ENCODE measurements around the gene CDH19. TPM values are rescaled to one million over a fixed set of nuclear protein-coding genes. Genes with fewer than 3 reads are reported as not detected.

CDH19 gene, protein sequence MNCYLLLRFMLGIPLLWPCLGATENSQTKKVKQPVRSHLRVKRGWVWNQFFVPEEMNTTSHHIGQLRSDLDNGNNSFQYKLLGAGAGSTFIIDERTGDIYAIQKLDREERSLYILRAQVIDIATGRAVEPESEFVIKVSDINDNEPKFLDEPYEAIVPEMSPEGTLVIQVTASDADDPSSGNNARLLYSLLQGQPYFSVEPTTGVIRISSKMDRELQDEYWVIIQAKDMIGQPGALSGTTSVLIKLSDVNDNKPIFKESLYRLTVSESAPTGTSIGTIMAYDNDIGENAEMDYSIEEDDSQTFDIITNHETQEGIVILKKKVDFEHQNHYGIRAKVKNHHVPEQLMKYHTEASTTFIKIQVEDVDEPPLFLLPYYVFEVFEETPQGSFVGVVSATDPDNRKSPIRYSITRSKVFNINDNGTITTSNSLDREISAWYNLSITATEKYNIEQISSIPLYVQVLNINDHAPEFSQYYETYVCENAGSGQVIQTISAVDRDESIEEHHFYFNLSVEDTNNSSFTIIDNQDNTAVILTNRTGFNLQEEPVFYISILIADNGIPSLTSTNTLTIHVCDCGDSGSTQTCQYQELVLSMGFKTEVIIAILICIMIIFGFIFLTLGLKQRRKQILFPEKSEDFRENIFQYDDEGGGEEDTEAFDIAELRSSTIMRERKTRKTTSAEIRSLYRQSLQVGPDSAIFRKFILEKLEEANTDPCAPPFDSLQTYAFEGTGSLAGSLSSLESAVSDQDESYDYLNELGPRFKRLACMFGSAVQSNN
- total RNA-seq (2021), result not detected in 2 replicates
- Bru-seq, nascent RNA, result percentile 1 among the genes with signal in this experiment
- BruChase-seq, experiment 1, labeled RNA remaining after a 2-hour chase, result not detected
- BruChase-seq, experiment 2, labeled RNA remaining after a 6-hour chase, result not detected
- long read RNA-seq, result 0 reads

DNA sequence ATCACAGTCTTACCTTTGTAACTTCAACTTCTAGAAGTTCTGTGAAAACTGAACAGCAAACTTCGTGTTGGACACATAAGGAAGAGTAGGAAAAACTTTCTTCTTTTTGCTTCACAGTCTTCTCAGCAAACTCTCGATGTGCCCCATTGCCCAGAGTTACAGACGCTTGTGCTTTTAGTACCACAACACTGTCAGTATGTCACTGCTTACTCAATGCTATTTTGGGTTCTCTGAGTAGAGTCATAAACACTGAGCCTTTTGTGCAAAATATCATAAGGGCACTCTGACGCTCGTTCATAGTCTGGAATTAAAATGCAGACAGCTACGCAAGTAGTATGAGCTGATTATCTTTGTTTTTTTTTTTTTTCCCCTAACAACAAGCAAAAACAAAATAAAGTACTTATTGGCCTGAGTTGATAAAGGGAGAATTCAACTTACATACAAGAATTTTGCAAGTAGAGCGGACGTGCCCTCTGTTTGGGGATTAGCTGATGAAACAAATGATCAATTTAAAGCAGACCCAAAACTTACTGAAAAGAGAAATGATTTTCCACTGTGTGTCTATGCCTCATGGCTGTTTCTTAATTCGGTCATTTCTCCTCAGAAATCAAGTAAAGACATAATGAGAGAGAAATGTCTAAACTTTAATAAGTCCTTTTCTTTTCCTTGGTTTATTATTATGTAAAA lies at the start of gene CDH19:
TSS of gene CDH19 (minus strand) at position 150 of the 687 bp plus-strand sequence. CDS start 31,886 bp downstream, outside the sequence.
- Histone ChIP-seq H3K27me3 (replicated peaks; ENCODE audit: insufficient read depth, low read depth, low read length, poor library complexity) (no peaks in the 10 kb centered on the region), H3K9me3 (ENCODE audit: low read depth, low read length, poor library complexity, severe bottlenecking) (no peaks in the 10 kb centered on the region), H3K4me1 (ENCODE audit: insufficient read depth, low read length, poor library complexity, severe bottlenecking) (no peaks in the 10 kb centered on the region), H3K27ac (ENCODE audit: low read depth, low read length, poor library complexity, severe bottlenecking) (no peak within 1 kb of the TSS), H3K36me3 (ENCODE audit: insufficient read depth, low read length, poor library complexity, severe bottlenecking) (no peaks in the 10 kb centered on the region), H3K4me3 (ENCODE audit: low read depth, low read length, poor library complexity, severe bottlenecking) (no peak within 1 kb of the TSS)
- intact Hi-C loops (cut with micrococcal nuclease; ENCODE audit: unreplicated experiment), result no loop called here
- DNase-seq (ENCODE audit: low spot score), result no peak
- ChIA-PET CTCF (no interaction called here), POLR2A (ENCODE audit: low non-redundant PET) (no interaction called here)
- no TSS peak for BruUV-seq (replicated peaks)
- TF ChIP-seq EZH2 (IDR thresholded peaks at IDR 0.05; ENCODE audit: borderline replicate concordance, low read depth, low read length, poor library complexity, severe bottlenecking), result no peak
- TF ChIP-seq, protein P1, sequence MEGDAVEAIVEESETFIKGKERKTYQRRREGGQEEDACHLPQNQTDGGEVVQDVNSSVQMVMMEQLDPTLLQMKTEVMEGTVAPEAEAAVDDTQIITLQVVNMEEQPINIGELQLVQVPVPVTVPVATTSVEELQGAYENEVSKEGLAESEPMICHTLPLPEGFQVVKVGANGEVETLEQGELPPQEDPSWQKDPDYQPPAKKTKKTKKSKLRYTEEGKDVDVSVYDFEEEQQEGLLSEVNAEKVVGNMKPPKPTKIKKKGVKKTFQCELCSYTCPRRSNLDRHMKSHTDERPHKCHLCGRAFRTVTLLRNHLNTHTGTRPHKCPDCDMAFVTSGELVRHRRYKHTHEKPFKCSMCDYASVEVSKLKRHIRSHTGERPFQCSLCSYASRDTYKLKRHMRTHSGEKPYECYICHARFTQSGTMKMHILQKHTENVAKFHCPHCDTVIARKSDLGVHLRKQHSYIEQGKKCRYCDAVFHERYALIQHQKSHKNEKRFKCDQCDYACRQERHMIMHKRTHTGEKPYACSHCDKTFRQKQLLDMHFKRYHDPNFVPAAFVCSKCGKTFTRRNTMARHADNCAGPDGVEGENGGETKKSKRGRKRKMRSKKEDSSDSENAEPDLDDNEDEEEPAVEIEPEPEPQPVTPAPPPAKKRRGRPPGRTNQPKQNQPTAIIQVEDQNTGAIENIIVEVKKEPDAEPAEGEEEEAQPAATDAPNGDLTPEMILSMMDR (conservative IDR thresholded peaks at IDR 0.05; ENCODE audit: low read depth, low read length), result no peak

DNA sequence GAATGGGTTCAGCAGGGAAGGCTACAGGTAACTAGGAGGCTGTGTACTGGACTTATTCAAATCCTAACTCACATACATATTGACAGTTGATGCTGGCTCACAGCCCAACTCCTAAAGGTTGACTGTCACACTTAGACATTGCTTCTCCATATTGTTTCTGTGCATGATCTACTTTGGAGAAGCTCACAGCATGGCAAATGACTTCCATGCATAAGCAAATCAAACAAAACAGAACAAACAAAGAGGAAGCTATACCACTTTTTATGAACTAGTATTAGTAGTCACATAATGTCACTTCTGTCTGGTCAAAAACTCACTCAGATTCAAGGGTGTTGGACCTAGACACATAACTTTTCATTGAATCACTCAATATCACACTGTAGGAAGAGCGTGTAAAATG lies 43.8 kb upstream of the CDH19 start:
- BruUV-seq (replicated peaks), result no TSS peak
- no peak for DNase-seq (ENCODE audit: low spot score)
- Histone ChIP-seq H3K9me3 (ENCODE audit: low read depth, low read length, poor library complexity, severe bottlenecking) (no peaks in the 10 kb centered on the region), H3K36me3 (ENCODE audit: insufficient read depth, low read length, poor library complexity, severe bottlenecking) (no peaks in the 10 kb centered on the region), H3K4me3 (ENCODE audit: low read depth, low read length, poor library complexity, severe bottlenecking) (no peak overlapping the region), H3K4me1 (ENCODE audit: insufficient read depth, low read length, poor library complexity, severe bottlenecking) (no peaks in the 10 kb centered on the region), H3K27ac (ENCODE audit: low read depth, low read length, poor library complexity, severe bottlenecking) (no peak overlapping the region), H3K27me3 (replicated peaks; ENCODE audit: insufficient read depth, low read depth, low read length, poor library complexity) (no peaks in the 10 kb centered on the region)
- intact Hi-C loops (cut with micrococcal nuclease; ENCODE audit: unreplicated experiment), result no loop called here
- ChIA-PET POLR2A (ENCODE audit: low non-redundant PET) (no interaction called here), CTCF (no interaction called here)
- TF ChIP-seq EZH2 (IDR thresholded peaks at IDR 0.05; ENCODE audit: borderline replicate concordance, low read depth, low read length, poor library complexity, severe bottlenecking), result no peak
- TF ChIP-seq, protein P1 (conservative IDR thresholded peaks at IDR 0.05; ENCODE audit: low read depth, low read length), result no peak

DNA sequence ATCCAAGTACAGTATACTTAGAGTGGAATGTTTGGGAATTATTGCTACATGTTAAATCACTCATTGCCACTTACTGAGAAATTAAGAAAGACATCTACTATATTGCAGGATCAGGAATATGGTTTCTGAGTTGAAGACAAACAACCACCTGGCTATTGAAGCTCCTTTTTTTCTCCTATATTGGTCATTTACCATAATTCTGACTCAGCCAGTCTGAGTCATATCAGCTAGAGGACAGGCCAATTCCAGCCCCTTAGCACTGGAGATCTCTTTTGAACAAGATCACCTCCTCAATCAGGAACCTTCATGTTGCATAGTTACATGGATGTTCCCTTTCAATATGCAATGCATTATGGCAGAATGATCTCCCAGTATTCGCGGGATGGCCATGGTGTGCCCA lies 42.7 kb upstream of the CDH19 start:
- Histone ChIP-seq H3K27me3 (replicated peaks; ENCODE audit: insufficient read depth, low read depth, low read length, poor library complexity) (no peaks in the 10 kb centered on the region), H3K27ac (ENCODE audit: low read depth, low read length, poor library complexity, severe bottlenecking) (no peak overlapping the region), H3K4me1 (ENCODE audit: insufficient read depth, low read length, poor library complexity, severe bottlenecking) (no peaks in the 10 kb centered on the region), H3K36me3 (ENCODE audit: insufficient read depth, low read length, poor library complexity, severe bottlenecking) (no peaks in the 10 kb centered on the region), H3K4me3 (ENCODE audit: low read depth, low read length, poor library complexity, severe bottlenecking) (no peak overlapping the region), H3K9me3 (ENCODE audit: low read depth, low read length, poor library complexity, severe bottlenecking) (no peaks in the 10 kb centered on the region)
- no peak for DNase-seq (ENCODE audit: low spot score)
- ChIA-PET CTCF (no interaction called here), POLR2A (ENCODE audit: low non-redundant PET) (no interaction called here)
- TF ChIP-seq, protein P1 (conservative IDR thresholded peaks at IDR 0.05; ENCODE audit: low read depth, low read length), result no peak
- TF ChIP-seq EZH2 (IDR thresholded peaks at IDR 0.05; ENCODE audit: borderline replicate concordance, low read depth, low read length, poor library complexity, severe bottlenecking), result no peak
- intact Hi-C loops (cut with micrococcal nuclease; ENCODE audit: unreplicated experiment), result no loop called here
- no TSS peak for BruUV-seq (replicated peaks)
